GM19025 (cell line): ENCODE measurements around the gene THBS3.
"Not testable (repeated sequence)": the region's sequence is repeated elsewhere in the genome, so short reads cannot be mapped to it uniquely, and the experiment has no call there.

ENCODE experiments used
- ATAC-seq: cut with Tn5 transposase; IDR thresholded peaks from one replicate; pipeline ENCODE4 v1.9.1; 2021; ENCODE audit warnings: mild to moderate bottlenecking, low read depth, moderate library complexity; ENCODE audit not compliant: unreplicated experiment

THBS3 gene

GRCh38 chr1:155163785-155164184, 43.9 kb downstream of the THBS3 start:
- ATAC-seq, result not testable (repeated sequence)

DNA sequence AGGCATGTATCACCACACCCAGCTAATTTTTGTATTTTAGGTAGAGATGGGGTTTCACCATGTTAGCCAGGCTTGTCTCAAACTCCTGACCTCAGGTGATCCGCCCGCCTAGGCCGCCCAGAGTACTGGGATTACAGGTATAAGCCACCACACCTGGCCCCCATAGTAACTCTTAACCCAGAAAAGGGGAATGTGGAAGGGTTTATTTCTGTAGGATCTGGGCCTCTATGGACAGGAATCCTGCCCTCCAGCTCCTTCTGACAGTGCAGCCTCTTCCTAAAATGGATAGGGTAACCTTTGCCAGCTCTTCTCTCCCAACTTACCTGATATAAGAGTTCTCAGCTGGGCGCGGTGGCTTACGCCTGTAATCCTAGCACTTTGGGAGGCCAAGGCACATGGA, 45.1 kb downstream of the THBS3 start:
- not testable (repeated sequence) for ATAC-seq

DNA sequence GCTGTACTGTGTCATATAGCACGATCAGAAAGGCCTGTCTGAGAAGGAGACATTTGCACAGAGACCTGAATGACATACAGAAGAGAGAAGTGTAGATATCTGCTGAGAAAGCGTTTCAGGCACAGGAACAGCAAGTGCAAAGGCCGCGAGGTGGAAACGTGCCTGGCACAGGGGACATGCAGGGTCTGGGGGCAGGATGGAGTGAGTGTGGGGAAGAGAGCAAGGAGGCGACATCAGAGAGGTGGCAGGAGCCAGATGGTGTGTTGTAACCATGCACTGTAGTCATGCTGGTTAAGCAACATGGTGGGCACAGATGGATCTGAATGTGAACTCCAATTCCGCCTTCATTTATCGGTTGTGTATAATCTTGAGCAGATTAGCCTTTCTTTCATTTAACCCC, 47.6 kb downstream of the THBS3 start:
- no peak for ATAC-seq

- ATAC-seq, result no peak
These were observed 48.7 kb downstream of the THBS3 start for GRCh38 chr1:155158991-155159390.

- ATAC-seq, result not testable (repeated sequence)
These were observed 51.6 kb downstream of the THBS3 start for GRCh38 chr1:155155996-155156643.
